Measurements from ENCODE around the gene INAFM1.

Gene INAFM1

GRCh38 chr19:47312366-47313006, 37.8 kb downstream of the INAFM1 start:
- no peak for DNase-seq

DNA sequence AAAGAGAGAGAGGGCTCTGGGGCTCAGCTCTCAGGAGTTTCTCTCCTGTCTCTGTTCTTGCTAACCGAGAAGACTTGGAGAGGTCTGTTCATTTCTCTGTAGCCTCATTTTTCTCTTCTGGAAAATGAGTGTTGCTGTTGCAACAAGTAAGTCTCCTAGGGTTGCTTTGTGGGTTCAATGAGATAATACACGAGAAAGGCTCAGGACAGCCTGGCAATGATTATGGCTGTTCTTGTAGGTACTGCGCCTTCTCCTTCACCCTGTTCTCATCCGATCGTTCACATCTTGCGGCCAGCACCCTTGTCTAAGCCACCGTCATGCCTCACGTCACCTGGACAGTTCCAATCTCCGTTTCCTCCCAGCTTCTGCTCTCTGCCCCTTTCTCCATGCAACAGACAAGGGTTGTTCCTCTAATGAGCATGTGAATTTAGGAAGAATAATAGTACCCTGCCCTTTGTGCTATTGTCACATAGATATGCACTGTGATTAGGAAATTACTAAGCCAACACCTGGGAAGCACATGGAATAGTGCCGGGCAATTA, 39.1 kb downstream of the INAFM1 start:
- DNase-seq = no peak

DNA sequence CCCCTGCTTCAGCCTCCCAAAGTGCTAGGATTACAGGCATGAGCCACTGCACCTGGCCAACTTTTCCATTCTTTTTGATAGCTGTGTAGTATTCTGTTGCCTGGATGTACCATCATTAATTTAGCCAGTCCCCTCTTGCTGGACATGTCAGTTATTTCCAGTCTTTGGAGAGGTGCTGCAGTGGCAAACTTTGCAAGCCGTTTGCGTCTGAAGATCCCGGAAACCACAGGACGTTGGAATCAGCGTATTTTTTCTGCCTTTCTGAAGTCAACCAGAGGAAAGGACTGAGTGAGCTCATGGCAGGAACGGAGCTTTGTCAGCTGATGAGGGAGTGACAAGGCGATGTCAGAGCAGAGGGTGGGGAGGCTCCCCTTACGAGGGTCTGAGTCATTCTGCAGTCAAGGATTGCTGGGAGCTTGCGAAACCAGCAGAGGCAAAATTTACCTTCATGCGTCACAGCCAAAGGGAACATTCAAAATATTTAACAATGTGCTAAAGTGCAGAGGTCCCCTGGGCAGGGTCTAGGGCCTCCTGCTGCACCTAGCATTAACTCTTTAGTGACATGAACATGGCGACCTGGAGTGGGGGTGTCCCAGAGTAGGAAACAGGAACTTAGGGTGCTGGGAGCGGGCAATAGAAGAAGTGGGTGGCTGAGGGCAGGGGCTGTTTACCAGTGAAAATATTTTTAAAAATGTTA, 40.6 kb downstream of the INAFM1 start:
- DNase-seq = no peak

- no peak for DNase-seq
Measured at GRCh38 chr19:47316513-47316912, 41.8 kb downstream of the INAFM1 start.

DNA sequence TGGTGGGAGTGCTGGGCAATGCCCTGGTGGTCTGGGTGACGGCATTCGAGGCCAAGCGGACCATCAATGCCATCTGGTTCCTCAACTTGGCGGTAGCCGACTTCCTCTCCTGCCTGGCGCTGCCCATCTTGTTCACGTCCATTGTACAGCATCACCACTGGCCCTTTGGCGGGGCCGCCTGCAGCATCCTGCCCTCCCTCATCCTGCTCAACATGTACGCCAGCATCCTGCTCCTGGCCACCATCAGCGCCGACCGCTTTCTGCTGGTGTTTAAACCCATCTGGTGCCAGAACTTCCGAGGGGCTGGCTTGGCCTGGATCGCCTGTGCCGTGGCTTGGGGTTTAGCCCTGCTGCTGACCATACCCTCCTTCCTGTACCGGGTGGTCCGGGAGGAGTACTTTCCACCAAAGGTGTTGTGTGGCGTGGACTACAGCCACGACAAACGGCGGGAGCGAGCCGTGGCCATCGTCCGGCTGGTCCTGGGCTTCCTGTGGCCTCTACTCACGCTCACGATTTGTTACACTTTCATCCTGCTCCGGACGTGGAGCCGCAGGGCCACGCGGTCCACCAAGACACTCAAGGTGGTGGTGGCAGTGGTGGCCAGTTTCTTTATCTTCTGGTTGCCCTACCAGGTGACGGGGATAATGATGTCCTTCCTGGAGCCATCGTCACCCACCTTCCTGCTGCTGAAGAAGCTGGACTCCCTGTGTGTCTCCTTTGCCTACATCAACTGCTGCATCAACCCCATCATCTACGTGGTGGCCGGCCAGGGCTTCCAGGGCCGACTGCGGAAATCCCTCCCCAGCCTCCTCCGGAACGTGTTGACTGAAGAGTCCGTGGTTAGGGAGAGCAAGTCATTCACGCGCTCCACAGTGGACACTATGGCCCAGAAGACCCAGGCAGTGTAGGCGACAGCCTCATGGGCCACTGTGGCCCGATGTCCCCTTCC, 45.5 kb downstream of the INAFM1 start:
- DNase-seq = no peak

- no peak for DNase-seq
Measured at GRCh38 chr19:47321630-47322029, 46.9 kb downstream of the INAFM1 start.

- DNase-seq = no peak
Measured at GRCh38 chr19:47322058-47322457, 47.4 kb downstream of the INAFM1 start.

- DNase-seq = no peak
Measured at GRCh38 chr19:47323409-47323808, 48.7 kb downstream of the INAFM1 start.

DNA sequence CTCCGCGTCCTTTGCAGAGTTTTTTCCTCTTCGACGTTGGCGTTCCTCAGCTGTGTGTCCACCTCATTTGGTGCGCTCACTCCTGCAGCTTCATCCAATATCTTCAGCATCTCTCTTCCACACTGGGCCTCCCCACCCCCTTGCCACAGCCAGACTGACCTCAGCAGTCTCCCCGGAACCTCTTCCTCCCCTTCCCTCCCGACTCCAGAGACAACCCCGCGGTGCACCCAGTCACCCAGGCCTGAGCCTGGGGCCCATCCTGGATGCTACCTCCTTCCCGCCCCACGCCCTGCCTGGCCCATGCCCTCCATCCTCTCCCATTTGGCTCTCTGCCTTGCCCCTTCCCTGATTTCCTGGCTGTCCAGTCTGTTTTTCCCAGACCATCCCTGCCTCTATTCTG, 49.2 kb downstream of the INAFM1 start:
- no peak for DNase-seq

DNA sequence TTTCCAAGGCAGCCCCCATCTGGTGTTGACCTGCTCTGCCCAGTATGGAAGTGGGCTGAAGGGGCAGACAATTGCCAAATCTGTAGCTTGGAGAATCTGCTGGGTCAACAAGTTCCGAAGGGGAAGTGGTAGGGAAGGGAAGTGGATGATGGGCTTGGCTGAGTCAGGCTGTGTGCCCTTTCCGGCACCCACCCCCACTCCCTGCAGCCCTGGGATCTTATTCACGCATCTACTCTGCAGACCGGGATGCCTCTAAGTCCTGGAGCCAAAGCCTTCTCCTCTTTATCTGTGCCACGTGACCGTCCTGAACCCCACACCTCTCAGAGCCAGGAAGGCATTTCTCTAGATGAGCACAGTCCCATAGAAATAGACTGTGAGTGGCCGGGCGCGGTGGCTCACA, 49.8 kb downstream of the INAFM1 start:
- DNase-seq = no peak

Data from T-helper 9 cell (primary cell).